Activated CD4-positive, alpha-beta T cell treated with anti-CD3 and anti-CD28 coated beads, Interleukin-2, amount 50 U/mL, for 48 hours (primary cell): ENCODE data around the gene PIGC.
A peak's percentile ranks its signal among the peaks of the same experiment; 100 is the strongest.

Source experiments
- DNase-seq, 2 experiments: peaks; one replicate each; pipeline ENCODE4 v3.0.0-alpha.2; 2020

The PIGC gene

DNA sequence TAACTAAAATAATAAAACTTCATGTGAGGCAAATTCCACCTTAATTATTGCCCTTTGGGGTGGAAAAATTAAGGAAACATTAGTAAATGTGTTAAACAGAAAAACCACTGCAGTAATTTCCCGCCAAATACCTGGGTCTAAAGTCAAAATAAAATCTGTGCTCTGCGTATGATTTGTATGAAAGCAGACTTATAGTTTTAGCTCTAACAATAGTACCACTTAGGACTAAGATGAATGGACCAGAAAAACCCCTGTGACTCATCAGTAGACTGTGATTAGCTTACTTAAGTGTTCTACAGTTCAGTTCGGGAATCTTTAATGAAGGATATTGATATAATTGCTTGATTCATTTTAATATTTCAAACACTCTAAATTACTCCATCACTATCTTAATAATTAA lies 46.6 kb downstream of the PIGC start:
- DNase-seq, result no peak

- no peak for DNase-seq
Observed at GRCh38 chr1:172395576-172395975, 48.3 kb downstream of the PIGC start.

DNA sequence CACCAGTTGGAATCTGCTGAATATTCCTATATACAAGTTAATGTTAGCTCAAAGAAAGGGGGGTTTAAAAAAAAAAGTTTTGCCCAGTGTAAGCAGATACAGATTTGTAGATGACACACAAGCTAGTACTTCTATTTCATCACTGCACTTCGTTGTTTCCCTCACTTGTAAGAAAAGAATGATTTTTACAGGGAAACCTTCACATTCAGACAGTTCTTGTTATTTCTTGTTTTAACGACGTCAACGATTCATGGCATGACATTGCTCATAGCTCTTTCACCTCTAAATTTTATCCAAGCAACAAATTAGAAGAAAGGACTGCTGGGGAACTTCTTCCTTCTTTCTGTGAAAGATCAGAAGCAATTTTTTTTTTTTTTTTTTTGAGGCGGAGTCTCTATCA lies 49.1 kb downstream of the PIGC start:
- no peak for DNase-seq

DNA sequence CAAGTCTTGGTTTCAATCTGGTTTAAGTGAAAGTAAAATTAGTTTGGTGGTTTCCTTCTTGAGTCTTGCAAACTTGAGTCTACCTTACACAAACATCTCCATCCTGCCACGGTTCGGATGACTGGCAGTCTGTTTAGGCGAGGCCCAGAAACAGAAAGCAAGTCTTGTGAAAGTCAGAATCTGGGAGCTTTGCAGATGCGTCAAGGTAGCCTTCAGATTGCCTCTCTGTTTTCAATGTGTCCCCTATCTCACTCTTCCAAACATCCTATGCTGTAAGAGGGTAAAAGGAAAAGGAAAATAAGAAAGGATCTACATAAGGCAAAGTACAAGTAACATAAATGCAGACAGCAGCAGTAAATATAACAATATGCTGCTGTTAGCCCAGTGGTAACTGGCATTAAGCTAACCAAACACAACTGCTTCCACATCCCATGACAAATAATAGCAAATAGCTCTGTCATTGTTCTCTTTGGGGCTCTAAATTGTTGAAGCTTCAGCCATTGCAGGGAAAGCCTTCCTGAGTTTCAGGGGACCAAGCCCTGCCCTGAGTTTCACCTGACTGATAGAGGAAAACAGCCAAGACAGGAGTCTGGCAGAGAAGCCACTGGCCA lies 49.6 kb downstream of the PIGC start:
- DNase-seq, result peak; percentile 60 to 69

DNA sequence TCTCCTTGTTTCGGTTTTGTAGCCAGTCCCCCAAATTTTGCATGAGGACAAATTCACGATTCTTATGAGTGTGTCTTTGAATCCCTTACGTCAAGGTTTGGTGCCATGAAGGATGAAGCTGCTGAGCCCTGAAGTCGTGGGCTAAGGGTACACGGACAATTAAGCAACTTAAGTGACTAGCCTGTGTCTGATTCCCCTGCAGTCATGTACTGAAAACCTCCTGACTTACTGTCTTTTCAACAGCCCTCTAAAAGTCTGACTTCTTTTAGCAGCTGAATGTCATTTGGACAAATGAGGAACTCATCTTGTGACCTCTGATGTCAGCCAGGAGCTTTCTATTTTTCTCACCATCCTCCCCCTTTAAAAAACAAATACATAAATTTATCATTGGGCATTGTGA lies 50.5 kb downstream of the PIGC start:
- no peak for DNase-seq

DNA sequence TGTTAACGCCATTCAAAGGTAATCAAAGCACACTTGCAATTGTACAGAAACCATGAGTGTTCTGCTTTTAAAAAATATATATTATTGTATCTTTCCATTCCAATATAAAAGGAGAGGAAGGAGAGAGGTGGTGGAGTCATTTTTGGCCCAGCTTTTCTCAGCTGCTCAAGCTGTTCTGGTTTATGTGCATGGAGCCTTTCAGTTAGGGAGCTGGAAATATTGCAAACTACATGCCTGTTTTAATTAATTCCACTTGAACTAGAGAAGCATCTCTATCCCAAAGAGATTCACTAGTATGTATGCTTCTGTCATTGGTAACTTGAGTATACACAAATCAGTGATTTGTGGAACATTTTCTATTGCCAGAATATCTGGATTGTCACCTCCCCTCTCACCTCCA lies 51.9 kb downstream of the PIGC start:
- DNase-seq, result no peak
